HG03280 (cell line): ENCODE results near the gene TMTC1.
"Not testable (repeated sequence)": the region's sequence is repeated elsewhere in the genome, so short reads cannot be mapped to it uniquely, and the experiment has no call there.

Experiments
- ATAC-seq: cut with Tn5 transposase; IDR thresholded peaks from one replicate; pipeline ENCODE4 v1.9.1; 2021; ENCODE audit warnings: mild to moderate bottlenecking, moderate library complexity; ENCODE audit not compliant: unreplicated experiment

The TMTC1 gene

GRCh38 chr12:29676676-29677075 is 107.1 kb downstream of the TMTC1 start:
- ATAC-seq = no peak

- no peak for ATAC-seq
Measured at GRCh38 chr12:29674463-29674862, 109.3 kb downstream of the TMTC1 start.

DNA sequence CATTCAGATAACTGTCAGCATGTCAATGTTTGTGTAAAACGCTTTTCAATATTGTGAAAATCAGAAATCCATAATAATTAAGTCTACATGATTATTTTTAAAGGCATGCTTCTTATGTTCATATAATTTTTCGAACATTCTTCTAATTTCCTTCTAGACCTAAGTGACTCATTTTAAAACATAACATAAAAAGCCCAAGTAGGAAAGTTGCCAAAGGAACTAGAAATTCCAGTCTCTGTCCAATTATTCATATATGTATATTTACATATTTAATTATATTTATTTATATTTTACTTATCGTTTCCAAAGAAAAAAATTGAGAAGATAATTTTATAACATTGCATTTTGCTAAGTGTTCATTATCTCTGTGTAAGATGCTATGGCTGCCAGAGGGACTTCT is 110.4 kb downstream of the TMTC1 start:
- no peak for ATAC-seq

DNA sequence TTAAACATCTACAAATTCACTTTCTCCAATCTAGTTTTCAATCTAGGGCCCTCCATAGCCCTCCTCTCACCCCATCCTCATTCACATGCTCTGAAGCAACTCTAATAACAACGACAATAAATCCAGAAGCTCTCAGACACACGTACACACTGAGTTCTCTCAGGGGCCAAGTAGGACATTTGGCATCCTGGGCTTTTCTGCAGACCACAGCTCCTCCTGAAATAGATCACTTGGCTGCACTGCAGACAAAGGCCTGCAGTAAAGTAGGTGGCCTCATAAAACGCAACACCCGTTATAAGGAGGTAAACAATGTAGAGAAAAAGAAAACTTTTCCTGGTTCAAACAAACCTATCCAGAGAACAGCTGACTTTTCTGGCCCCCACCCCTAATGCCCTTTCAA is 111.2 kb downstream of the TMTC1 start:
- no peak for ATAC-seq

DNA sequence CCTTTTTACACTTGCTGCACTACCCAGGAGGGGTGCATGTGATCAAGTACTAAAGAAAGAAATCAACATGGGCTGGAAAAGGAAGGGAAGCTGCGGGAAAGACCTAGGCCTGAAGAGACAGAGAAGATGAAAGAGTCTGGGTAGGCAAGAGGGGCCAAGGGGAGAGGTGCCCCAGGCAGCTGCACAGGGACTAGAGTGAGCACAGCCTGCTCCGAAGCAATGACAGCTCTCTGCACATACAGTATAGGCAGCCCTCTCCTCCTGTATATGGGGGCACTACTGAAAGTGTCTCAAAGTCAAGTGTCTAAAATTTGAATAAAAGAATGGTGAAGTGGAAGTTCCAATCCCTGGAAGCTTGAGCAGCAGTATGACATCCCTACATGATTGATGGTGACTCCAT is 112.0 kb downstream of the TMTC1 start:
- ATAC-seq = no peak

DNA sequence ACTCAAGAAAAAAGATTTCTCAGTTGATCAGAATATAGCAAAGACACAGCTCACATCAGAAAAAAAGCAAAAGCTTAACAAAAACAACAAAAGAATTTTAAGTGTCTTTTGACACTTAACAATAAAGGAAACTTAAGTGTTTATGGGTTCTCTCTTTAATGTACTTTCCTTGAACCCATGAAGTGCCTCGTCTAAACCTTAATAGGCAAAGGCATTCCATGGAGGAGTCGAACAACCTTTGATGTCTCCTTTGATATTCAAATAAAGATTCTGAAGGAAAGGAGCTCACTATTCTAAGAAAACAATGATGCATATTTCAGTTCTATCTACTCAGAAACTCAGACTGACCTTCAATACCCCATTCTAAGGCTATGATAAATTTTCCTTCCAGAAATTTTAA is 116.7 kb downstream of the TMTC1 start:
- ATAC-seq = no peak

DNA sequence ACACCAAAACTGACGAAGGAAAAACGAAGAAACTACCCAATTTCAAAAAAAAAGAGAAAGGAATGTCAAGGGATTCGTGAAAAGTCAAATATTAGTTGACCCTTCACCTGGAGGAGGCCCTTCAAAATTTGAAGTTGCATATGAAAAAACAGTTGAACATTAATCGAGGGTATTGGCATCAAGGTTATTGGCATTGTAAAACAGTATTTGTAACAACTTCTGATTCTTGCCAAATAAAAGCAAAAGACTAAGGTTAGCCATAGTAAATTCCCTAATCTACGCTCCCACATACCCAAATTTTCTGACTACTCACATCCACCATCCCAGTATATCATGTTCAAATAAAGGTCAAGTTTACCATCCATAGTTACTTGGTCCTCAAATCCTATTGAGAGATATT is 118.6 kb downstream of the TMTC1 start:
- ATAC-seq = no peak

DNA sequence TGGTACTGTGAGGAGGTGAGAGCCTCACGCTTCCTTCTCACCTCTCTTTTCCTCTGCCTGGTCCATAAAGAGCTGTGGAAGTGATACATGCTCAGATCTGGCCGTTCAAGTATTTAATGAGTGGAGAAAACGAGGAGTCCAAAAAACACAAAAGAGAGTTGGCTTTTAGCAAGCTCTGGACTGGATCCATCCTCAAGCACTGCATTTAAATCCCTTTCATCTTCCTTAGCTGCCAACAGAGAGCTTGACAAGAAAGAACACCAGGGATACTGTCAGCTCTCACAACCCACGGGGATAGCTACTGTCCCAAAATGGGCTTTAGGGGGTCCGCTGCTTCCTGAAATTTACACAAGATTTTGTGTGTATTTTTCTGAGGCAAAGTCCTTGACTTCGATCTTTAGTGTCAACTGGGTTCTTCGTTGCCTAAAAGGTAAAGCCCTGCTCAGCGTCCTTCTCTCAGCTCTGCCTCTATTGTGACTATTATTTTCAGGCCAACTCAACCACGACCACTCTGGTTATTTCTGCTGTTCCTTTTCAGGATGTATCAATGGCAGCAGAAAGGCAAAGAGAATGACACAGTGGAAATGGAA is 120.9 kb downstream of the TMTC1 start:
- ATAC-seq = no peak

DNA sequence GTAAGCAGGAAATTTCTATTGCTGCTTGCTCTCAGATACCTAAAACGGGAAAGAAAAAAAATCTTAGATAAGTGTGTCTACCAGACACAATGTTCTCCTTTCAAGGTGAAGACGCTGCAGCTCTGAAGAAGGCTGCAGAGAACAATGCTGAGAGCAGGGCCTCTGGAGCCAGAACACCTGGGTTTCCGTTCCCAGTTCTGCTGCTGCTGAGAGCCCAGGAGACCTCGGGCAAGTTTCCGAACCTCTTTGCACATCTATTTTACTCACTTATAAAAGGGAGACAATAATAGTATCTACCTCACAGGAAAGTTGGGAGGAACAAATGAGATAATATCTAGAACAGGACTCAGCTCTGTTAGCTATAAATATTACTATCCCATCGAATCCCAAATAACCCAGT is 122.9 kb downstream of the TMTC1 start:
- ATAC-seq = no peak

- ATAC-seq = no peak
Measured at GRCh38 chr12:29656762-29657538, 126.8 kb downstream of the TMTC1 start.

DNA sequence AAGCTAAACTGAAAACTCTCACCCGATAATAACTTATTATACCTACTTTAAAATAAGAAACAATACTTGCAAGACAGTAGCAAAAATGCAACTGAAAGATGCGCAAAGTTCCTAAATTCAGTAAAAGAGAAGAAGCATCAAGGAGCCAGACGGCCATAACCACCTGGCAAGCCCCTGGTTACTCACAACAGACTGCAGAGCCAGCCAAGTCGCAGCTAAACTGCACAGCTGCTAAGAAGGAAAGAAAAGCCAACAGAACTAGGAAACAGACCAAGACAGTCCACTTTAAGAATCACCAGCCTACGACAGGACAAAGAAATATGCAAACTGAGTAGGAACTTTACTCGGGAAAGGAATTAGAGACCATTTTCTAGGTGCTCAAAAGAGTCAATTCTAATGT is 127.9 kb downstream of the TMTC1 start:
- ATAC-seq = no peak

GRCh38 chr12:29653286-29653685 is 130.5 kb downstream of the TMTC1 start:
- ATAC-seq = no peak

DNA sequence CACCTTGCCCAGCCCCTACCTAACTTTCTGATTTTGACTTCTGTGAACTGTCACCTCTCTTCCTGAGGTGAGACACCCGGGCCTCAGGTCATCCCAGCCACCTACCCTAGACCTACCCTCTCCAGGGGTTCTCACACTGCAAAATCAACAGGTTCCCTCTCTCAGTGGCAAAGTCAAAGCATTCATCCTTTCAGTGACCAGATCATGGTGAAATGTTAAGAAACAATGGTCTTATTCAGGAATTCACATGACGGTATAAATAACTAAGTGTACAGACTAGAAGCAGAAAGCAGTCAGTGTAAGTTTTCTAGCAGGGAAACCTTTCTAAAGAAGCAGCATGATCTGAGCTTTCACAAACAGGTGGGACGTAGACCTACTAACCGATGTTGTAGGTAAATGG is 133.4 kb downstream of the TMTC1 start:
- no peak for ATAC-seq

- ATAC-seq = no peak
Measured at GRCh38 chr12:29649722-29650121, 134.0 kb downstream of the TMTC1 start.

DNA sequence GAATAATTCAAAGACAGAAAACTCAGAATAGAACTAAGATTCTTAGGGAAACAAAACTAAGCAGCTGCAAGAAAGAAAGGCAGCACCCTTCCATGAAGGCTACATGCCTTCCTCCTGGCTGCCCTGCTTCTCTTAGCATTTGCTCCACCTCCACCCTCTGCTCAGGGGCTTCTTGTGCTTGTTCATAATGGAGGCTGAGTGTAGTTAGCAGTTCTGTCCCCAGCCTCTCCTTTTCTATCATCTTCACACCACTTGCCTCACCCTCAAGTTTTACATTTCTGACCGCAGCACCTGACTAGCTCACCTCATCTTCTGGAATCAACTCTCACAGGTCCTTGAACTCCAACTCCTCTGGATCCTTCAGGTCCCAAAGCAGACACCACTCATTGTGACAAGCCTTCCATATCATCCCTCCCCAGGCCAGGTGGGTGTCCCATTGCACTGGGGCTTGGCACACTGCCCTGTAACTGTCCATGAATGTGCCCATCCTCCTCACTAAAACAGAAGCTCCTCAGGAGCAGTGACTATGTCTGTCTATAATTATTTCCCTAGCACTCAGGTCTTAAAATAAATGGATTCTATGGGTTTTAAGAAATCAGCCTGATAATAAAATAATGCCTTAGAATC is 139.1 kb downstream of the TMTC1 start:
- ATAC-seq = no peak

GRCh38 chr12:29640589-29641345 is 143.0 kb downstream of the TMTC1 start:
- ATAC-seq = no peak

GRCh38 chr12:29639893-29640495 is 143.7 kb downstream of the TMTC1 start:
- ATAC-seq = no peak

DNA sequence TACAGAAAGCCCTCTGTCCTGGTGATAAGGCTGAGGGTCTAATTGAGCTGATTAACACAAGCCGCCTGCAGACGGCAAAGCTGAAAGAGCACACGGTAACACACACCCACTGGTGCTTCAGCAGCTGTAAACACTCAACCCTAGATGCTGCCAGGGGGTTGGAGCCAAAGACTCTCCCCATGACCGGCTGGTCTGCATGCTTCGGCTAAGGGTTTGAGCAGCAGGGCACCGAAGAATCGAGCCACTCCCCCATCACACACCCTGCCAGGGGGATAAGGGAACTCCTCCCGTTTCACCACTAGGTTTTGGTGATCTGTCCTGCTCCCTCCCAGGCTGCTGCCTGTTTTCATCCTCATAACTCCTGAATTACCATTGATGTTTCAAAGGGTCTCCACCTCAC is 145.2 kb downstream of the TMTC1 start:
- ATAC-seq = no peak

GRCh38 chr12:29634057-29634456 is 149.7 kb downstream of the TMTC1 start:
- no peak for ATAC-seq

GRCh38 chr12:29630164-29630563 is 153.6 kb downstream of the TMTC1 start:
- ATAC-seq = not testable (repeated sequence)

- ATAC-seq = no peak
Measured at GRCh38 chr12:29627221-29627620, 156.5 kb downstream of the TMTC1 start.
